HEK293T (cell line): ENCODE data around the gene NPDC1.

Experiments used
- ARNT ChIP-seq: fragments of 450-650 bp; IDR thresholded peaks from 2 replicates; pipeline ENCODE4 v1.6.1; 2017; ENCODE audit warnings: mild to moderate bottlenecking
- BHLHE40 ChIP-seq: fragments of 450-650 bp; IDR thresholded peaks from 2 replicates; pipeline ENCODE4 v1.6.1; 2016; ENCODE audit warnings: mild to moderate bottlenecking, moderate library complexity, borderline replicate concordance
- CTBP1 ChIP-seq: fragments of 450-650 bp; IDR thresholded peaks from 2 replicates; pipeline ENCODE4 v1.6.1; 2016; ENCODE audit warnings: borderline replicate concordance
- ELF4 ChIP-seq: fragments of 450-650 bp; IDR thresholded peaks from 2 replicates; pipeline ENCODE4 v1.6.1; 2017; ENCODE audit warnings: antibody characterized with exemption
- FOXA1 ChIP-seq: fragments of 450-650 bp; IDR thresholded peaks from 2 replicates; pipeline ENCODE4 v1.6.1; 2016; ENCODE audit warnings: mild to moderate bottlenecking
- FOXK2 ChIP-seq: fragments of 450-650 bp; IDR thresholded peaks from 2 replicates; pipeline ENCODE4 v1.6.1; 2016; ENCODE audit warnings: mild to moderate bottlenecking
- L3MBTL2 ChIP-seq: fragments of 450-650 bp; conservative IDR thresholded peaks from 2 replicates; pipeline ENCODE4 v1.6.1; 2016; ENCODE audit warnings: mild to moderate bottlenecking
- LEF1 ChIP-seq: fragments of 450-650 bp; IDR thresholded peaks from 2 replicates; pipeline ENCODE4 v1.6.1; 2017; ENCODE audit warnings: mild to moderate bottlenecking, borderline replicate concordance
- NFRKB ChIP-seq: fragments of 450-650 bp; IDR thresholded peaks from 2 replicates; pipeline ENCODE4 v1.6.1; 2016; ENCODE audit warnings: mild to moderate bottlenecking, moderate library complexity
- SP1 ChIP-seq: fragments of 450-650 bp; IDR thresholded peaks from 2 replicates; pipeline ENCODE4 v1.6.1; 2017
- SUZ12 ChIP-seq: fragments of 450-650 bp; IDR thresholded peaks from 2 replicates; pipeline ENCODE4 v1.6.1; 2016; ENCODE audit warnings: mild to moderate bottlenecking
- TARDBP ChIP-seq: fragments of 450-650 bp; IDR thresholded peaks from 2 replicates; pipeline ENCODE4 v1.6.1; 2016

DNA sequence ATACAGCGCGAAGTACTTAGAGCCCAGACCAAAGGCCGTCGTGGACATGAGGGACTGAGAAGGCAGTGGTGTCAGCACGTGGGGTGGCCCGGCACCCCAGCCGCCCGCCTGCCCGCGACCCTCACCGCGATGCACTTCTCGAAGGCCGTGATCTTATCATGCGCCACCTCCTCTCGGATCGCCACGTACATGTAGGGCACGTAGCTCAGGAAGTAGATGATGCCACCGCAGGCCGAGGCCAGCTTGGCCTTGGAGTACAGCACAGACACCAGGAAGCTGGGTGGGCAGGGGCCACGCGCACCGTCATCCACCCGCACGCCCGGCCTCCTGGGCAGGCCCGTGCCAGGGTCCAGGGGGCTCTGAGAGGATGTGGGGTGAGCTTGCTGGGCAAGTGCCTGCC lies 28.9 kb downstream of the NPDC1 start:
- no peak for TF ChIP-seq BHLHE40
- no peak for TF ChIP-seq SP1
- no peak for TF ChIP-seq NFRKB
- TF ChIP-seq ARNT, result no peak
- no peak for TF ChIP-seq L3MBTL2
- TF ChIP-seq SUZ12, result no peak
- TF ChIP-seq FOXA1, result no peak
- TF ChIP-seq ELF4, result no peak
- no peak for TF ChIP-seq FOXK2
- TF ChIP-seq CTBP1, result no peak
- no peak for TF ChIP-seq TARDBP
- no peak for TF ChIP-seq LEF1
